CD4-positive, alpha-beta T cell treated with Interleukin-15 for 4 hours (primary cell): ENCODE results near the gene NELL2.
"Not testable (repeated sequence)": the region's sequence is repeated elsewhere in the genome, so short reads cannot be mapped to it uniquely, and the experiment has no call there.

Experiments
- DNase-seq: peaks from one replicate; pipeline ENCODE4 v3.0.0-alpha.2; 2020; ENCODE audit warnings: low spot score

Gene NELL2

GRCh38 chr12:44694017-44694416 lies 182.1 kb downstream of the NELL2 start:
- no peak for DNase-seq

- DNase-seq = no peak
Measured at GRCh38 chr12:44689587-44689986, 186.5 kb downstream of the NELL2 start.

GRCh38 chr12:44686821-44687432 lies 189.2 kb downstream of the NELL2 start:
- DNase-seq = not testable (repeated sequence)

- no peak for DNase-seq
Measured at GRCh38 chr12:44677724-44678123, 198.4 kb downstream of the NELL2 start.

GRCh38 chr12:44674875-44675274 lies 201.2 kb downstream of the NELL2 start:
- no peak for DNase-seq

GRCh38 chr12:44673811-44674210 lies 202.3 kb downstream of the NELL2 start:
- DNase-seq = no peak

GRCh38 chr12:44672042-44672441 lies 204.1 kb downstream of the NELL2 start:
- no peak for DNase-seq

- no peak for DNase-seq
Measured at GRCh38 chr12:44668443-44668842, 207.7 kb downstream of the NELL2 start.

- no peak for DNase-seq
Measured at GRCh38 chr12:44667461-44667860, 208.7 kb downstream of the NELL2 start.

- no peak for DNase-seq
Measured at GRCh38 chr12:44663291-44663690, 212.8 kb downstream of the NELL2 start.

GRCh38 chr12:44655846-44656245 lies 220.3 kb downstream of the NELL2 start:
- no peak for DNase-seq

- no peak for DNase-seq
Measured at GRCh38 chr12:44654646-44655639, 221.2 kb downstream of the NELL2 start.

- no peak for DNase-seq
Measured at GRCh38 chr12:44653861-44654527, 222.1 kb downstream of the NELL2 start.

- no peak for DNase-seq
Measured at GRCh38 chr12:44649693-44650092, 226.4 kb downstream of the NELL2 start.

GRCh38 chr12:44647917-44648690 lies 228.0 kb downstream of the NELL2 start:
- no peak for DNase-seq

- DNase-seq = no peak
Measured at GRCh38 chr12:44640427-44641190, 235.5 kb downstream of the NELL2 start.

GRCh38 chr12:44637875-44638274 lies 238.2 kb downstream of the NELL2 start:
- DNase-seq = no peak

GRCh38 chr12:44628180-44628579 lies 247.9 kb downstream of the NELL2 start:
- no peak for DNase-seq

- no peak for DNase-seq
Measured at GRCh38 chr12:44627387-44628166, 248.5 kb downstream of the NELL2 start.

GRCh38 chr12:44626883-44627282 lies 249.2 kb downstream of the NELL2 start:
- DNase-seq = no peak
